CD4-positive, alpha-beta T cell treated with Interleukin-12 subunit alpha and Interleukin-12 subunit beta, for 1 hour (primary cell): ENCODE results near the gene AFTPH.
"Not testable (repeated sequence)": the region's sequence is repeated elsewhere in the genome, so short reads cannot be mapped to it uniquely, and the experiment has no call there.

Source experiments
- DNase-seq: peaks from one replicate; pipeline ENCODE4 v3.0.0-alpha.2; 2020

Gene AFTPH

GRCh38 chr2:64501946-64502345 is 22.2 kb upstream of the AFTPH start:
- DNase-seq = no peak

DNA sequence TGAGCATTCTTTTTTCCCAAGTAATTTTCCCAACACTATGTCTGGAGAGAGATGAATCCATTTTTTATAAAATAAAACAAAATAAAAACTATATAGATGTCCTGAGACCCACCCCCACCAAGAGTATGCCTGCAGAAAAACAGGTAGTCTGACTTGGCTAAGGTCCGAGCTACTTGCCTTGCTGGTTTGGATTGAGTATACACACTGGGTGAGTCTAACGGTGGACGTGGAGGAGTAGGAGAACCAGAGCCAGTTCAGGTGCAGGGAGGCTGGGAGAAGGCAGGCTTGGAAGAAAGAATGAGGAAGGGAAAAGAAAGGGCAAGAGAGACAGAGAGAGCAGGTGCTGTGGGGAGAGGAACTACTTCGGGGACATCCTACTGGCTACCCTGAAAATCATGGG is 21.3 kb upstream of the AFTPH start:
- no peak for DNase-seq

DNA sequence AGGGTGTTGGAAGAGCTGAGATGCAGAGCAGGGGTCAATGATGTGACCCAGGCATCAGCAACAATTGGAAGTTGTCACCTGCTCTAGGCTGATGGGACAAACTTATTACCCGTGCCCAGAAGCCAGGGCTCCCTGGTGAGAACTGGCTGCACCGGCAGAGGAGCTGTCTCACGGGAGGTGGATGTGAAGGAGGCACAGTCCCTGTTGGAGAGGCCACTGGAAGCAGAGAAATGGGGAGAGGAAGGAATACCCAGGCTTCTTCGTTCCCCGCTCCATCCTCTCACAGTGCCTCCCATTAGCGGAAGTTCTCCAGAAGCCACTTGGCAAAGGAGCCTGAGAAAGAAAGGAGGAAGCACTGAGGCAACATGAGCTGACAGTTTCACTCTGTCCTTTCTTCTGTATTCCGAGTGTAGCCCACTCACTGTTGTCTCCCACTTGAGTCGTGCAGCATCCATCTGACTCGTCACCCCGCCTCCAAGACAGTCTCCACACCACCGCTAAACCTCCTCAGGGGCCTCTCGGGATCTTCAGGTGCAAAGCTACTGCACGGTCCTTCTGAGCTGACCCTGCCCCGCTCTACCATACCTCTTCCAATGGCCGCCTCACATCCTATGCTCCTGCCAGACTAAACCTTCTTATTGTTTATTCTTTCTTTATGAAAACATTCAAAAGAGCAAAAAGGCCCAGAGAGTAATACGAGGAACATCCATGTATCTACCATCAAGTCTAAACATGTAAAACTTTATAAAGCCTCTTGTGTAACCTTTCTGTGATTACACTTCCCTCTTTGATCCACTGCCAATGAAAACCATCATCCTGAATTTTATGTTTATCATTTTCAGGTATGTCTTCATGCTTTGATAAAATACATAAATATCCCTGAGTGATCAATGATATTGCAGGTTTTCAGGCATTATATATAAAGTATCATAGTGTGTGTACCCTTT is 19.1 kb upstream of the AFTPH start:
- DNase-seq = no peak

GRCh38 chr2:64506686-64507085 is 17.4 kb upstream of the AFTPH start:
- DNase-seq = no peak

DNA sequence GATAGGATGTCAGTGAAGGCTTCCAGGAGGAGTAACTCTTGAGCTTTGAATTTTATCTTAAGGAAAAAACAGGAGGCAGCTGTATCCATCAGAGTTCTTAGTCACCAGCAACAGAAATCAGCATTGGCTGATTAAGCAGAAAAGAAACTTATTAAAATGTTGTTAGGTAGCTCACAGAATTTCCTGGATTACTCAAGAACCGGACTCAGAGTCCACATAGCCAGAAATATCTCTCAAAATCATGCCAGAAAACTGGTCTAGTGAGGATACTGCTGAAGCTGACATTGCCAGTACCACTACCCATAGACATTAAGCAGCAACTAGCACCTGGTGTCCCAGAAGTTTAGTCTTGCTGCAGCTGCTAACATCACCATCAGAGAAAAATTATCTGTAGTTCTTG is 10.1 kb upstream of the AFTPH start:
- DNase-seq = no peak

GRCh38 chr2:64515086-64515485 is 9.0 kb upstream of the AFTPH start:
- DNase-seq = no peak

DNA sequence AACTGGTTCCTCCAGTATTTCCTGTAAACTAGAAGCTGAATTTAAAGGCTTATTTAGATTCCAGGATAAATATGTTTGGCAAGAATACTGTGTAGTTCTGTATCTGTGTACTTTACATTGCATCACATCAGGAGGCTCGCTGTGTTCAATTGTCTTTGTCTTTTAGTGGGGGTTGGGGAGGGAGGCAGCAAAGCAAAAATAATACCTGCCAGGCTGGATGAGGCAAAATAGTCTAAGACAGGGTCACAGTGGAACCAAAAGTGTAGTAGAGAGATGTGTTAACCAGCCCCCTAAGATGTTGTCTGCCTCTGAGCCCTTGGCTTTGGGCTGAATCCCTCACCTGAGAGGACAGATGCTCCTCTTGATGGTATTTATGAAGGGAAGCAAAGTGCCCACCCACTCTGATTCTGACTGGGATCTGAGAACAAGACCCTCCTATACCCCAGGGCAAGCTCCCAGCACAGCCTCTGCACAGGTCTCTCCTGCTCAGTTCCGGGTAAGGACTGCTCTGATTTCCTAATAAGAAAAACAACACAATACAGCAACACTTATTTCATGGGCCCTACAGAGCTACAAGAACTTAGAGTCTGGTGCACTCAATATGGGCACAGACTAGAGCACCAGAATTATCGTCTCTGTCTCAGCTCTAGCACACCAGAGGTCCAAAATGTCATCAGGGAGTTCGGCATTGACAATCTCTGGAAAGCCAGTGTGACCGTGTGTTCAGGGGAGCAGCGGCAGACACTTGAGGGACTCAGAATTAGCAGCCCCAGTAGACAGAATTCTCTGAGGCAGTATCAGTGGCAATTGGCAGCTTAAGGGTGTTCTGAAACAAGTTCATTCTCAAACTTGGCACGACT is 7.2 kb upstream of the AFTPH start:
- DNase-seq = no peak

GRCh38 chr2:64517511-64517884 is 6.6 kb upstream of the AFTPH start:
- DNase-seq = no peak

DNA sequence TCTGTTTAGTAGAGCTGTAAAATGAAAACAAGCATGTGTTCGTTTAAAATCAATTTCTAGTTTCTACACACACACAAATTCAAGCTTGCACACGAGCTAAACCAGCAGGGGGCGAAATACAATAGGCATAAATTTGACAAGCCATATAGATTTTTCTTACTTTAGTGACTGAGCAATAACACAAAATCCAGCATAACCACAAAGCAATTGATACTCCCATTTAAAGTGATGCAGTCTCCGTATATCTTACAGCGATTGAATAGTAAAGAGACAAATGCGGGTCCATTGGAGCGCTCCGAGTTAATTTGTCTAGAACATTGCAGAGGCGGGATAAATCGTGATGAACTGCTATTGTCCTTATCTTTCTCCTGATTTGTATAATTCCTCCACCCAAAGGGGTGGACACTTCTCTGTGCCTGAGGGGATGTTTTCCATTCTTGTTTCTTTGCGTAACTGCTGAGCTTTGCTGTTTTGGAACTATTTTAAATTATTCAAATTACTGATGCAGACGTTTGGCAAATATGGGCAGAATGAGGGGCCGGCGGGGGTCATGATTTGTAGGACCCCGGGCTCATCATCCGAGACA is 1.2 kb upstream of the AFTPH start:
- peak; percentile 86 for DNase-seq

DNA sequence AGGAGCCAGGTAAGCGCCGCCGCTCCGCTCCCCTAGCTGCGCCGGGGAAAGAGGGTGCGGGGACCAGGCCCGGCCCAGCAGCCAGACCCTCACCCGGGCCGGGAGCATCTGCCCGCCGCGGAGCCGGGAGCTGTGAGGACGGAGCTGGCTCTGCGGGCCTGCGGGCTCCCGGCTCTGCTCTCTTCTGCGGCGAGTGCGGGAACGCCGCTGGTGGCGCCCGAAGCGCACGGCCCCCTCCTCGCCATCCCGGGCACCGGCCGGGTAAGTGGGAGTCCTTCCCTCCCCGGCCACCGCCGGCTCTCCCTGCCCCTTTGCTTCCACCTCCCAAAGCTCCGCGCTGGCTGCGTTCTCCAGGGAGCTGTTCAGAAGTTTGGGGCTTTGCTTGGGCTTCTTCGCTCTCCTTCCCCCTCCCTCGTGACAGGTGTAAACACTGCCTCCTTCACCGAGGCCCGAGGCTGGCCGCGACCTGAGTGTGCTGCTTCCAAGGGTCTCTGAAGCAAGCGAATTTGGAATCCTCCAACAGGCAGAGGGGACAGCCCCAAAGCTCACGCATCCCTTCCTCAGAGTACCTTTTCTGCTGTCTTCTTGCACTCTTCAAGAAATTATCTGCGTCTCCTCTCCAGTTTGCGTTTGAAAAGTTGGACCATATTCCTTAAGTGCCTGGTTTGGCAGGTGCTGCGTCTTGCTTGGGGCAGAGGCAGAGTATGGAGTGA is 632 bp downstream of the AFTPH start:
- peak; percentile 30 for DNase-seq

GRCh38 chr2:64525317-64525613 is 1.1 kb downstream of the AFTPH start:
- DNase-seq = peak; percentile 40

- no peak for DNase-seq
Observed at GRCh38 chr2:64526034-64526433, 1.9 kb downstream of the AFTPH start.

DNA sequence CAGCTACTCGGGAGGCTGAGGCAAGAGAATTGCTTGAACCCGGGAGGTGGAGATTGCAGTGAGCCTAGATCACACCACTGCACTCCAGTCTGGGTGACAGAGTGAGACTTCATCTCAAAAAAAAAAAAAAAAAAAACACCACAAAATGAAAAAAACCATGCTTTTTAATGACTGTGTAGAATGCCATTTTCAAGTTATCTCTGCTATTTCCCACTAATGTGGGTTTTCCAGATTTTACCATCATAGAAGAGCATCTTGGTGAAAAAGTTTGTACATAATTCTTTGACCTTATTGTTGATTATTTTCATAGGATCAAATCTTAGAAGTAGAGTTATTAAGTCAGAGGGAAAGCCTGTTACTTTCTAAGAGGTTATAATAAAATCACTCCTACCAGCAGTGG is 6.8 kb downstream of the AFTPH start:
- DNase-seq = not testable (repeated sequence)

DNA sequence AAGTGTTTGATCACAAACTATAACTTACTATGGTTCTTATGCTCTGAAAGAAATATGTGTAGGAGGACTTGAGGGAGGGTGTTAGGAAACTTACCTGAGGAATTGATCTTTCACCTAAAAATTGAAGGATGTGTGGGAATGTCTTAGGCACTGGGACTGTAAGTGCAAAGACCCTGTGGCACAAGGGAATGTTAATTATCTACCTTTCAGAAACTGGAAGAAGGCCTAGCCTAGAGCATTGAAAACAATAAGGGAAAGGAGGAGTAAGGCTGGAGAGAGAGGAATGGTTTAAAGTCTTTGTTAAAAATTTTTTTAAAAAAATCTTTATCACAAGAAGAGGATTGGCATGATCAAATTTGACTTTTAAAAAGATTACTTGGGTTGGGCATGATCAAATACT is 7.9 kb downstream of the AFTPH start:
- DNase-seq = no peak

GRCh38 chr2:64533882-64534281 is 9.8 kb downstream of the AFTPH start:
- no peak for DNase-seq

- DNase-seq = no peak
Observed at GRCh38 chr2:64534363-64534762, 10.2 kb downstream of the AFTPH start.

DNA sequence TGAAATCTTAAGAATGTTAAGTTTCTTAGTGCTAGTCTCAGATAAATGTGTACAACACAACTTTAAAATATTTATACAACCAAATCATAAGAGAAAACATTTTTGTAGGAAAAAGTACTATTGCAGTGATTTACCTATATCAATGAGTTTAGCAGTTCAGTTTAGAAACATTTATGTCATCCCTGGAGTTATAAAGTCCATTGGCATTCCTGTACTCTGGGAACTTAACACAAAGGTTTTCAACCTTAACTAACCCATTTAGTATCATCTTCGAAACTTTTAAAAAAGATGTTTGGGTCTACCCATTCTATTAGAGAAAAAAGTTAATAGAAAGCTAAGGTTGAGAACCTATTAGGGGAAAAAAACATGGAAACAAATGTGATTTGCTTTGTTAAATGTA is 10.9 kb downstream of the AFTPH start:
- no peak for DNase-seq

DNA sequence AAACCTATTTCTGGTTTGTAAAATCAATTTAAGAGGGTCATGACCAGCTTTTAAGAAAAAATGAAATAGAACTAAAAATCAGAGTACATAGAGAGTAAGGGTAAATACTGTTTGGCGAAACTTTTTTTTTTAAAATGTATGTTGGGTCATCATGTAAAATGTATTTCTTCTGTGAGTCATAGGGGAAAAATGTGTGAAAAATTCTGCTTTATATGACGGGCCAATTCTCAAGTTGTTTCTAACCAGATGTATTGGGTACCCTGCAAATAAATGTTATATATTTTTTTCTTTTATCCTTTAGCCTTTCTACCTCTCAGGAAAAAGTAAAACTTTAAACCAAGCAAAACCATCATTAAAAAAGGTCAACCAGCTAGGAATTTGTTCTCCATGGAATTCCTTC is 13.9 kb downstream of the AFTPH start:
- DNase-seq = no peak

DNA sequence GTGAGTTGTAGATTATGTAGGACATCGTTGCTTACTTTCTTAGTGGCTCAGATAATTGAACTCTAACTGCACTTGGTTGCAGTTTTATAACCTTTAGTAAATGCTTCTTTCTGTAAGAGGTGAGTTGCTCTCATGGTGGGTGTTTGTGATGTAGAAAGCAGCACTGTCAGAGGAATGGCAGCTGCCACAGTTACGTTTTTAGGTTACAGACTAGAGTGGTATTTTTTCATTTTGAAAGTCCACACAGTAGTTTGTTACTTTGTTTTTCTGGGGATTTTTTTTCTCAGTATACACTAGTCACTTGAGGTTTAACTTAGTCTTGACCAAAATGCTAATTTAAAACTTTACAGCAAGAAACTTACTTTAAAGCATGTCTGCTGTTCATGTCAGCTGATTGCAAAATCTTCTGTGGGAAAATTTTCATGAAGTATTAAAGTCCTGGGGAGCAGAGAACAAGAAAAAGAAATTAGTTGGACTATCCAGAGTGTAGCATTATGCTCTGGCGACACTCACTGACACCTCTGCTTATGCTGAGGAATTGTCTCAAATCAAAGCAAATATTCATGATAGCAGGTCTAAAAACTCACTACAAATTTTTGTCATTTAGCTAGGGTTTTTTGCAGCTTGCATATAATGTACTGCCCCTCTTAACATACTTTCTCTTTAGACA is 14.8 kb downstream of the AFTPH start:
- DNase-seq = no peak

- no peak for DNase-seq
Observed at GRCh38 chr2:64540615-64541014, 16.5 kb downstream of the AFTPH start.

GRCh38 chr2:64541547-64541946 is 17.4 kb downstream of the AFTPH start:
- no peak for DNase-seq
